ENCODE results near the gene CAMTA1.

- TF ChIP-seq SIN3A (IDR thresholded peaks at IDR 0.05; ENCODE audit: borderline replicate concordance, insufficient read depth, low read depth, low read length) (no peak), CTCF (IDR thresholded peaks at IDR 0.05) (no peak), POLR2AphosphoS5 (IDR thresholded peaks at IDR 0.05; ENCODE audit: low read depth, low read length) (no peak)
These were observed 448.6 kb downstream of the CAMTA1 start for GRCh38 chr1:7233646-7234470.
